Aorta (tissue), 5 donors: ENCODE measurements around the gene HMG20A. TPM values are rescaled to one million over a fixed set of nuclear protein-coding genes. Genes with fewer than 3 reads are reported as not detected.

Experiments used
- ATAC-seq: fragments of 200-7000 bp; cut with Tn5 transposase; one replicate; pipeline ENCODE4 v1.9.1; 2022; ENCODE audit warnings: moderate library complexity; ENCODE audit not compliant: low FRiP score
- DNase-seq, 2 donors: peaks; one replicate each; pipeline ENCODE4 v3.0.0-alpha.2; 2020
- H3K27ac ChIP-seq, 2 donors: one replicate each; pipeline ENCODE4 v1.5.1; 2013; ENCODE audit warnings: low read length in 2 of 2, mild to moderate bottlenecking in 2 of 2, moderate library complexity in 2 of 2, control low read depth in 1 of 2, inconsistent platforms in 1 of 2, low read depth in 1 of 2
- H3K27me3 ChIP-seq, 2 donors: one replicate each; pipeline ENCODE4 v1.6.1; 2013; ENCODE audit warnings: control low read depth in 1 of 2, low read length in 1 of 2, mild to moderate bottlenecking in 1 of 2, moderate library complexity in 1 of 2; ENCODE audit not compliant: insufficient read depth in 2 of 2, control insufficient read depth in 1 of 2
- H3K36me3 ChIP-seq, 2 donors: one replicate each; pipeline ENCODE4 v1.6.1; 2013; ENCODE audit warnings: control low read depth in 1 of 2, low read length in 1 of 2, mild to moderate bottlenecking in 1 of 2; ENCODE audit not compliant: insufficient read depth in 2 of 2, control insufficient read depth in 1 of 2
- H3K4me1 ChIP-seq, 2 donors: one replicate each; pipeline ENCODE4 v1.6.1; 2013; ENCODE audit warnings: low read length in 2 of 2, control low read depth in 1 of 2, mild to moderate bottlenecking in 1 of 2, moderate library complexity in 1 of 2; ENCODE audit not compliant: insufficient read depth in 2 of 2, control insufficient read depth in 1 of 2
- H3K4me3 ChIP-seq, 2 donors: one replicate each; pipeline ENCODE4 v1.5.1; 2013; ENCODE audit warnings: low read length in 2 of 2, control low read depth in 1 of 2, mild to moderate bottlenecking in 1 of 2
- H3K9me3 ChIP-seq: one replicate; pipeline ENCODE4 v1.6.1; 2013; ENCODE audit warnings: mild to moderate bottlenecking, low read length; ENCODE audit not compliant: control insufficient read depth
- WGBS, 2 donors: extraction: QIAGEN DNeasy Blood & Tissue Kit; methylation state at CpG; one replicate each; pipeline ENCODE4 v1.1.7; 2013; 5-methylcytosine and 5-hydroxymethylcytosine counted together
- intact Hi-C, 2 donors: fragments of 100-400 bp; cut with DNase I; formaldehyde crosslinking; loops; one replicate each; pipeline versions ENCODE4 v1.14.2 to v1.15.0; 2022
- polyA plus RNA-seq, 2 donors: library from polyadenylated mRNA; stranded (reverse); fragments of 200-250 nt; gene quantifications; one replicate each; pipeline ENCODE4 v1.2.3, GENCODE V29; 2013
- total RNA-seq, 2 donors: library from RNA; stranded (reverse); fragmentation: NEBNext Ultra II Directional; extraction: Animal tissue kit (Norgen Biotek cat#: 25700); gene quantifications; one replicate each; pipeline ENCODE4 v1.2.1, GENCODE V29; 2021
- donor health status: healthy with polysubstance abuse.
- donor health status: Bipolar disorder and iron deficiency.
- donor health status: DM: no; HTN: no; CAD: no.
- donor health status: DM: no; HTN: no; CAD: no.
- donor health status: DM: yes; HTN: yes; CAD: no.

The HMG20A gene
- total and polyA plus RNA-seq, 4 donors, result 11.6 to 44.2 (median 22.4) TPM

GRCh38 chr15:77527831-77528231 lies 107.1 kb downstream of the HMG20A start:
- no peaks in the 10 kb centered on the region for H3K9me3 ChIP-seq
- WGBS, 2 donors, result 87 to 91% methylated on average over 6 of the region's 6 CpGs
- H3K36me3 ChIP-seq, result no peaks in the 10 kb centered on the region
- no peaks in the 10 kb centered on the region for H3K27me3 ChIP-seq
- peak; percentile 44 for ATAC-seq
- H3K4me3 ChIP-seq, result no peak overlapping the region
- no peak overlapping the region for H3K27ac ChIP-seq
- no peaks in the 10 kb centered on the region for H3K4me1 ChIP-seq
- DNase-seq, result peak; percentile 33 to 42
- intact Hi-C loops, result no loop called here

GRCh38 chr15:77528290-77528967 lies 107.7 kb downstream of the HMG20A start:
- peak; percentile 13 to 71 for DNase-seq
- intact Hi-C loops, result no loop called here
- no peak for ATAC-seq
- Histone ChIP-seq H3K36me3 (no peaks in the 10 kb centered on the region), H3K4me3 (no peak overlapping the region), H3K4me1 (no peaks in the 10 kb centered on the region), H3K9me3 (no peaks in the 10 kb centered on the region), H3K27me3 (no peaks in the 10 kb centered on the region), H3K27ac (no peak overlapping the region)
- WGBS, 2 donors, result 95 to 96% methylated on average over 12 of the region's 12 CpGs

- H3K36me3 ChIP-seq, result no peaks in the 10 kb centered on the region
- DNase-seq (peak; percentile 36 to 73), ATAC-seq (no peak)
- no peaks in the 10 kb centered on the region for H3K27me3 ChIP-seq
- intact Hi-C loops, result no loop called here
- no peaks in the 10 kb centered on the region for H3K4me1 ChIP-seq
- no peaks in the 10 kb centered on the region for H3K9me3 ChIP-seq
- H3K27ac ChIP-seq, result no peak overlapping the region
- no peak overlapping the region for H3K4me3 ChIP-seq
- WGBS, 2 donors, result 96 to 97% methylated on average over 12 of the region's 12 CpGs
These were observed 108.3 kb downstream of the HMG20A start for GRCh38 chr15:77528968-77529319.

DNA sequence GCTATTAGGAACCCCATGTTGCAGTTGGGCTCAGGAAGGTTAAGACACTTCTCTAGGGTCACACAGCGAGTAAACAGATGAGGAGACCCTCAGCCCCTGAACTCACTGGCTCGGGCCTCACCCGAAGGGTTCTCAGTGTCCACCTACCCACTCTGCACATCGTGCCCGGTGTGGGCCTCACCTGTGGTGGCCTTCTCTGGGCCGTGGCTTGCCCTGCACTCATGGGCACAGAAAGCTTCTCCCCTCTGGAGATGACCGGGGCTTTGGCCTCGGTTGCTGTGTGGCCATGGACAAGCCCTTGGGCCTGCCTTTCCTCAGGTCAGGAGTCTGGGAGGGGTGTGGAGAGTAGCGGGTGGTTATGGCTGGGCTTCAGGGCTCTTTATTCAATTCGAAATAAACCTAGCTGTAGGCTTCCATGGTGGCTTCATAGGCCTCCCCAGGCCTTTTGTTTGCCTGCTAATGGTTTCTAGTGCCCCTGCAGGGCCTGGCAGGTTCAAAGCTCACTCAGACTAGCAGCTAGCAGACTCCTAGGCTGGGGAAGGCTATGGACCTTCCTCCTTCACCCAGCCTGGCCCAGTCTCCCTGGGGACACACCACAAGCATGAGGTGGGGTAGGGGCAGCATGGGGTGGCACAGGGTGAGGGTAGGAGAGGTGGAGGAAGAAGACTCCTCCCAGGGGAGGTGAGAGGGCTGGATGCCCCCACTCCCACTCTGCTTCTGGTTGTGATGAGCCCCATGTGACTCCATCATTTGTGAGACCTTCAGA lies 108.9 kb downstream of the HMG20A start:
- Histone ChIP-seq H3K27ac (no peak overlapping the region), H3K27me3 (no peaks in the 10 kb centered on the region)
- 97% methylated on average over 8 to 10 of the region's 10 CpGs for WGBS, 2 donors

GRCh38 chr15:77530576-77530975 lies 109.9 kb downstream of the HMG20A start:
- ATAC-seq (no peak), DNase-seq (peak; percentile 11 to 32)
- H3K27me3 ChIP-seq, result no peaks in the 10 kb centered on the region
- intact Hi-C loops, result no loop called here
- no peak overlapping the region for H3K27ac ChIP-seq
- H3K36me3 ChIP-seq, result no peaks in the 10 kb centered on the region
- no peak overlapping the region for H3K4me3 ChIP-seq
- no peaks in the 10 kb centered on the region for H3K4me1 ChIP-seq
- H3K9me3 ChIP-seq, result no peaks in the 10 kb centered on the region
- WGBS, 2 donors, result 88 to 89% methylated on average over 7 of the region's 7 CpGs

More for the DNA sequence above, 108.9 kb downstream of the HMG20A start:
- Histone ChIP-seq H3K36me3 (no peaks in the 10 kb centered on the region), H3K9me3 (no peaks in the 10 kb centered on the region), H3K4me3 (no peak overlapping the region), H3K4me1 (no peaks in the 10 kb centered on the region)
- intact Hi-C loops, result no loop called here
- DNase-seq, result peak; percentile 31 to 67
- no peak for ATAC-seq

DNA sequence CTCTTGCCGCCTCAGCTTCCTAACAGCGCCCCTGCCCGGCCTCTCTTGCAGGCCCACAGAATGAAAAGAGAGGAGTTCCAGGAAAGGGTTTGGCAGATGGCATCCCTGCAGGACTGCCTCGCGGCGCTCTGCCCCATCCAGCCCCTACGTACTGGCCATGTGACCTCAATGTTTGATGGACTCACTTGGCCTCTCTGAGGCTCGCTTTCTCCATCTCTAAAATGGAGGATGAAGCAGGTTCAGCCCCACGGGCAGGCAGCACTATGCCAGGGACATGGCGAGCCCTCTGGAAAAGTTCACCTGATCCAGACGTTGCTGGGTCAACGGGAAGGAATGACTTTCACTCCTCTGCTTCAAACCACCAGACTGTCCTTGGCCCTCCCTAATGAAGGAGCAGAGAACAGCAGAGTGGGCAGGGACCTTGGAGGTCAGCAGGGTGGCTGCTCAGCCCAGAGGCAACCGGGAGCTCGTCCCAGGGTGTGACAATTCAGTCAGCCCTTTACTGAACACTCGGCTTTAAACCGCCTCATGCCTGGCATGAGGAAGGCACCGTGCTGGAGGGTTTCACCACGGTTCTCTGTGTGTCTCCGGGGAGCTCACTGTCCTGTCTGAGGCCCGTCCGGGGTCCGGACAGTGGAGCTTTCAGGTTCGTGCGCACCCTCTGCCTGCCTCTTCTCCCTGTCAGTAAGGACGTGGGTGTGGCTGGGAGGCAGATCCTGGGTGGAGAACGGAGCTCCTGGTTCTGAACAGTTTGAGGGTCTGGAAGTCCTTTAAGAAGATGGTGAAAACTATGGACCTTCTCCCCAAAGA lies 110.7 kb downstream of the HMG20A start:
- Histone ChIP-seq H3K4me3 (no peak overlapping the region), H3K4me1 (no peaks in the 10 kb centered on the region), H3K27ac (no peak overlapping the region), H3K9me3 (no peaks in the 10 kb centered on the region), H3K27me3 (no peaks in the 10 kb centered on the region), H3K36me3 (no peaks in the 10 kb centered on the region)
- ATAC-seq (no peak), DNase-seq (peak; percentile 17 to 40)
- intact Hi-C loops, result no loop called here
- 93 to 96% methylated on average over 26 of the region's 26 CpGs for WGBS, 2 donors

- intact Hi-C loops, result no loop called here
- WGBS, 2 donors, result 87 to 97% methylated on average over 3 of the region's 3 CpGs
- Histone ChIP-seq H3K4me3 (no peak overlapping the region), H3K27me3 (no peaks in the 10 kb centered on the region), H3K9me3 (no peaks in the 10 kb centered on the region), H3K27ac (no peak overlapping the region), H3K4me1 (no peaks in the 10 kb centered on the region), H3K36me3 (no peaks in the 10 kb centered on the region)
- DNase-seq (peak in 1 of 2 donors; percentile 10), ATAC-seq (no peak)
These were observed 111.5 kb downstream of the HMG20A start for GRCh38 chr15:77532067-77532710.

DNA sequence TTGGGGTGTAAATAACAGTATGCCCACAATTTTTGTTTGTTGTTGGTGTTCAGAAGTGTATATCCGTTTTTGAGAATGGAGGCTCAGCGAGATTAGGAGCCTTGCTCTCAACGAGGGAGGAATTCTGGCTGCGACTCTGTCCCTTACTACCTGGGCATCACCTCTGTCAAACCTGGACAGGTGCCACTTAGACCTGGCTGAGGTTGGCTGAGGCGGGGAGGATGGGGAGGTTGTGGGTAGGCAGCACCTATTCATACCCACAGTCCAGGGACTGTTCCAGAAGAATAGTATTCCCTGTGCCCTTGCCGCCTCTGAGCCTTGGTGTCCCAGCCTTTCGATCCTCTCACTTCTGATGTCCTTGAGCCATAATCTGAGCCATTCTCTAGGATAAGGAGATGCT lies 112.2 kb downstream of the HMG20A start:
- 79 to 85% methylated on average over 7 of the region's 7 CpGs for WGBS, 2 donors
- ATAC-seq (no peak), DNase-seq (peak; percentile 22 to 39)
- H3K27me3 ChIP-seq, result no peaks in the 10 kb centered on the region
- no peaks in the 10 kb centered on the region for H3K4me1 ChIP-seq
- no peaks in the 10 kb centered on the region for H3K36me3 ChIP-seq
- no peaks in the 10 kb centered on the region for H3K9me3 ChIP-seq
- intact Hi-C loops, result no loop called here
- H3K4me3 ChIP-seq, result no peak overlapping the region
- no peak overlapping the region for H3K27ac ChIP-seq
